WI38 (cell line): ENCODE measurements around the gene COL12A1.
"Not testable (repeated sequence)": the region's sequence is repeated elsewhere in the genome, so short reads cannot be mapped to it uniquely, and the experiment has no call there.

Experiments used
- H3K4me3 ChIP-seq: 2 replicates; pipeline ENCODE4 v1.5.1; 2011; ENCODE audit warnings: low read depth, mild to moderate bottlenecking, control low read depth, low read length
- TF ChIP-seq, protein P1 (sequence below): IDR thresholded peaks from 2 replicates; pipeline ENCODE4 v1.5.1; 2012; ENCODE audit warnings: low read depth, mild to moderate bottlenecking, control low read depth, low read length

COL12A1 gene

GRCh38 chr6:75199889-75200288 lies 6.0 kb downstream of the COL12A1 start:
- TF ChIP-seq, protein P1, sequence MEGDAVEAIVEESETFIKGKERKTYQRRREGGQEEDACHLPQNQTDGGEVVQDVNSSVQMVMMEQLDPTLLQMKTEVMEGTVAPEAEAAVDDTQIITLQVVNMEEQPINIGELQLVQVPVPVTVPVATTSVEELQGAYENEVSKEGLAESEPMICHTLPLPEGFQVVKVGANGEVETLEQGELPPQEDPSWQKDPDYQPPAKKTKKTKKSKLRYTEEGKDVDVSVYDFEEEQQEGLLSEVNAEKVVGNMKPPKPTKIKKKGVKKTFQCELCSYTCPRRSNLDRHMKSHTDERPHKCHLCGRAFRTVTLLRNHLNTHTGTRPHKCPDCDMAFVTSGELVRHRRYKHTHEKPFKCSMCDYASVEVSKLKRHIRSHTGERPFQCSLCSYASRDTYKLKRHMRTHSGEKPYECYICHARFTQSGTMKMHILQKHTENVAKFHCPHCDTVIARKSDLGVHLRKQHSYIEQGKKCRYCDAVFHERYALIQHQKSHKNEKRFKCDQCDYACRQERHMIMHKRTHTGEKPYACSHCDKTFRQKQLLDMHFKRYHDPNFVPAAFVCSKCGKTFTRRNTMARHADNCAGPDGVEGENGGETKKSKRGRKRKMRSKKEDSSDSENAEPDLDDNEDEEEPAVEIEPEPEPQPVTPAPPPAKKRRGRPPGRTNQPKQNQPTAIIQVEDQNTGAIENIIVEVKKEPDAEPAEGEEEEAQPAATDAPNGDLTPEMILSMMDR: no peak
- no peak overlapping the region for H3K4me3 ChIP-seq

DNA sequence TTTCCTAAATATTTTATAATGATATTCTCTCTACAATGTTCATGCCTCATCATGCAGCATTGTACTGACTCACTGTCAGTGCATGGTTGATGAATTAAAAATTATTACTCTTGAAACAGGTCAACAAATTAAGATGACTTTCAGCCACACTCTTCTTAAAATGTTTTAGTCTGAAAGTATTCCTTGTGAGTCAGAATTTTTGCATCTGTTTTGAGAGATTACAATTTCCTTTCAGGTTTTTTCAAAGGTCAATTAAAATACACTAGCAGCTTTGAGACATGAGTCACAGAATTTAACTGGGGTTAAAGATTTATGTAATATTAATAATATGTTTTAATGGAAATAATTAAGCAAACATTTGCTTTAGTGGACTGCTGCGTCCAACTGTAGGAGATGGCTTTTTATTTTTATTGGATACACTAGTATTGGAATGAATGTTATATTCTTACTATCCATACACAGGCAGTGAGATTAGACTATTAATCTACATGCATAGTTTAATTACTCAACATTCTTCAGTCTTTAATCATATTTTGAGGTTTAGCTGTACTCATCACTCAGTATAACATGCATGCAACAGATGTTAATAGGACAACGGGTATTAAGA lies 9.7 kb downstream of the COL12A1 start:
- TF ChIP-seq, protein P1: no peak
- H3K4me3 ChIP-seq: no peak overlapping the region

- TF ChIP-seq, protein P1: no peak
- H3K4me3 ChIP-seq: no peak overlapping the region
Measured at GRCh38 chr6:75188221-75188925, 17.5 kb downstream of the COL12A1 start.

DNA sequence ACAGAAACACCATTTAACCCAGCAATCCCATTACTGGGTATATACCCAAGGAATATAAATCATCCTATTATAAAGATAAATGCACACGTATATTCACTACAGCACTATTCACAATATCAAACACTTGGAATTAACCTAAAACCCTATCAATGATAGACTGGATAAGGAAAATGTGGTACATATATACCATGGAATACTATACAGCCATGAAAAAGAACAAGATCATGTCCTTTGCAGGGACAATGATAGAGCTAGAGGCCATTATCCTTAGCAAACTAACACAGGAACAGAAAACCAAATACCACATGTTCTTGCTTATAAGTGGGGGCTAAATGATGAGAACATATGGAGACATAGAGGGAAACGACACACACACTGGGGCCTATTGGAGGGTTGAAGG lies 19.3 kb downstream of the COL12A1 start:
- not testable (repeated sequence) for H3K4me3 ChIP-seq

DNA sequence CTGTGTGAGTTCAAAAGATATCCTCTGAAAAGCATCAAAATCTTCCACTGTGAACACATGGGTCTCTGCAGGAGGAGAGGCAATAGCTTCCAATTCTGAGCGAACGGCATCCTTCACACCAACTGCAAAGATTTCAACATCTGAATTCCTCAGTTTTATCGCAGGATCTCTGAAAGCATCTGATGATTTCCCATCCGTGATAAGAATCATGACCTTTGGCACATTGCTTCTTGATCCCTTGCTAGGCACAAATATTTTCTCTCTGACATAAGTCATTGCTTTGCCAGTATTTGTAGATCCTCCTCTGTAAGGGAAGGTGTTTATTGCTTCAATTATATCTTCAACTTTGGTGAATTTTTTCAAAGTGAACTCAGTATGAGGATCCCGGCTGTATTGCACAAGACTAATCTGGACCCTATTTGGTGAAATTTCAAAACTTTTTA lies 22.7 kb downstream of the COL12A1 start:
- TF ChIP-seq, protein P1: no peak
- no peak overlapping the region for H3K4me3 ChIP-seq

GRCh38 chr6:75180864-75181263 lies 25.0 kb downstream of the COL12A1 start:
- H3K4me3 ChIP-seq: no peak overlapping the region
- TF ChIP-seq, protein P1: no peak

GRCh38 chr6:75178757-75179156 lies 27.1 kb downstream of the COL12A1 start:
- H3K4me3 ChIP-seq: no peak overlapping the region
- TF ChIP-seq, protein P1: no peak
